Trophoblast cell (in vitro differentiated cells and primary cell): ENCODE data around the gene HSP90AB1.
"Not testable (repeated sequence)": the region's sequence is repeated elsewhere in the genome, so short reads cannot be mapped to it uniquely, and the experiment has no call there.

Experiments used
- DNase-seq, 2 donors: peaks; one replicate each; pipeline ENCODE4 v3.0.0-alpha.2; 2016
- H2AFZ ChIP-seq: 2 replicates; pipeline ENCODE4 v1.6.1; 2013; ENCODE audit warnings: low read length, moderate library complexity, mild to moderate bottlenecking; ENCODE audit not compliant: insufficient read depth, poor library complexity
- H2AK5ac ChIP-seq: 2 replicates; pipeline ENCODE4 v1.6.1; 2013; ENCODE audit warnings: mild to moderate bottlenecking, low read length
- H2BK120ac ChIP-seq: 2 replicates; pipeline ENCODE4 v1.6.1; 2013; ENCODE audit warnings: low read length, mild to moderate bottlenecking, moderate library complexity; ENCODE audit not compliant: insufficient read depth, poor library complexity
- H2BK12ac ChIP-seq: 2 replicates; pipeline ENCODE4 v1.6.1; 2013; ENCODE audit warnings: mild to moderate bottlenecking, low read length, moderate library complexity
- H2BK5ac ChIP-seq: 2 replicates; pipeline ENCODE4 v1.6.1; 2013; ENCODE audit warnings: low read length, low read depth, moderate library complexity, mild to moderate bottlenecking; ENCODE audit not compliant: poor library complexity
- H3K14ac ChIP-seq: 2 replicates; pipeline ENCODE4 v1.6.1; 2013; ENCODE audit warnings: mild to moderate bottlenecking, low read length
- H3K18ac ChIP-seq: 2 replicates; pipeline ENCODE4 v1.6.1; 2013; ENCODE audit warnings: mild to moderate bottlenecking, low read length
- H3K23ac ChIP-seq: 2 replicates; pipeline ENCODE4 v1.6.1; 2013; ENCODE audit warnings: low read length
- H3K27ac ChIP-seq: 2 replicates; pipeline ENCODE4 v1.5.1; 2013; ENCODE audit warnings: low read depth, mild to moderate bottlenecking, inconsistent platforms, low read length, moderate library complexity
- H3K27me3 ChIP-seq: 2 replicates; pipeline ENCODE4 v1.6.1; 2013; ENCODE audit warnings: inconsistent platforms, mild to moderate bottlenecking, low read length, moderate library complexity; ENCODE audit not compliant: insufficient read depth
- H3K36me3 ChIP-seq, 2 experiments: 1 replicate in 1 of 2; 2 replicates in 1 of 2; pipeline ENCODE4 v1.6.1; 2013; ENCODE audit warnings: low read length in 2 of 2, mild to moderate bottlenecking in 2 of 2, moderate library complexity in 1 of 2; ENCODE audit not compliant: insufficient read depth in 2 of 2, control insufficient read depth in 1 of 2
- H3K4ac ChIP-seq: 2 replicates; pipeline ENCODE4 v1.6.1; 2013; ENCODE audit warnings: low read depth, mild to moderate bottlenecking, low read length, moderate library complexity
- H3K4me1 ChIP-seq, 2 experiments: 1 replicate in 1 of 2; 2 replicates in 1 of 2; pipeline ENCODE4 v1.6.1; 2013; ENCODE audit warnings: low read length in 2 of 2, mild to moderate bottlenecking in 2 of 2, moderate library complexity in 1 of 2; ENCODE audit not compliant: insufficient read depth in 2 of 2, control insufficient read depth in 1 of 2
- H3K4me2 ChIP-seq: 2 replicates; pipeline ENCODE4 v1.6.1; 2013; ENCODE audit warnings: inconsistent platforms, mild to moderate bottlenecking, low read length, moderate library complexity
- H3K4me3 ChIP-seq: 2 replicates; pipeline ENCODE4 v1.5.1; 2013; ENCODE audit warnings: mild to moderate bottlenecking, low read depth, low read length, inconsistent platforms
- H3K79me1 ChIP-seq: one replicate; pipeline ENCODE4 v1.6.1; 2013; ENCODE audit warnings: low read length
- H3K79me2 ChIP-seq: 2 replicates; pipeline ENCODE4 v1.6.1; 2013; ENCODE audit warnings: low read length, mild to moderate bottlenecking; ENCODE audit not compliant: control insufficient read depth, insufficient read depth, poor library complexity
- H3K9ac ChIP-seq: 2 replicates; pipeline ENCODE4 v1.6.1; 2013; ENCODE audit warnings: mild to moderate bottlenecking, low read length
- H3K9me3 ChIP-seq: 2 replicates; pipeline ENCODE4 v1.6.1; 2013; ENCODE audit warnings: low read depth, mild to moderate bottlenecking, control low read depth, inconsistent platforms, low read length; ENCODE audit not compliant: insufficient read depth
- H4K12ac ChIP-seq: 2 replicates; pipeline ENCODE4 v1.6.1; 2013; ENCODE audit warnings: low read depth, mild to moderate bottlenecking, low read length, moderate library complexity
- H4K8ac ChIP-seq: 2 replicates; pipeline ENCODE4 v1.6.1; 2013; ENCODE audit warnings: low read depth, mild to moderate bottlenecking, low read length, moderate library complexity
- H4K91ac ChIP-seq: one replicate; pipeline ENCODE4 v1.6.1; 2013; ENCODE audit warnings: low read depth, mild to moderate bottlenecking, low read length, moderate library complexity
- WGBS: extraction: QIAGEN DNeasy Blood & Tissue Kit; methylation state at CpG from one replicate; pipeline ENCODE4 v1.1.7; 2013; ENCODE audit warnings: missing lambda C conversion rate; ENCODE audit not compliant: insufficient read length, insufficient coverage; ENCODE audit errors: extremely low coverage; 5-methylcytosine and 5-hydroxymethylcytosine counted together

The HSP90AB1 gene

DNA sequence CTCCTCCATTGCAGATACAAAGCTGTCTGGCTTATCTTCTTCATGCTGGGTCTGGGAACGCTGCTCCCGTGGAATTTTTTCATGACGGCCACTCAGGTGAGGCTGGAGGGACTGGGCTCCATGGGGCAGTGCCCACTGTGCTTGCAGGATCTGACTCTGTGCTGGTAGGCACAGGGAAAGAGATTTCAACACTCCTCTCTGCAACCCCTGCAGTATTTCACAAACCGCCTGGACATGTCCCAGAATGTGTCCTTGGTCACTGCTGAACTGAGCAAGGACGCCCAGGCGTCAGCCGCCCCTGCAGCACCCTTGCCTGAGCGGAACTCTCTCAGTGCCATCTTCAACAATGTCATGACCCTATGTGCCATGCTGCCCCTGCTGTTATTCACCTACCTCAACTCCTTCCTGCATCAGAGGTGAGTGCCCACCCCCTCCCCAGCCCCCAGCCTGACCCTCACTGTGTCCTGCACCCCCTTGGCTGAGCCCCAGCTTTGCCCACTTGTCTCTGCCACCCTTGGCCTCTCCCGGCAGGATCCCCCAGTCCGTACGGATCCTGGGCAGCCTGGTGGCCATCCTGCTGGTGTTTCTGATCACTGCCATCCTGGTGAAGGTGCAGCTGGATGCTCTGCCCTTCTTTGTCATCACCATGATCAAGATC is 17.4 kb upstream of the HSP90AB1 start:
- Histone ChIP-seq H3K79me1 (peaks cover 26% of the 10 kb centered on the region), H3K4ac (no peak overlapping the region), H3K18ac (no peak overlapping the region), H3K4me2 (no peak overlapping the region), H3K9me3 (peaks cover 3% of the 10 kb centered on the region), H3K36me3 (peaks cover 40 to 46% of the 10 kb centered on the region in 2 experiments), H4K8ac (no peak overlapping the region), H3K4me1 (peaks cover 51 to 65% of the 10 kb centered on the region in 2 experiments), H2BK5ac (no peak overlapping the region), H2BK12ac (no peak overlapping the region), H3K27ac (no peak overlapping the region), H3K27me3 (no peaks in the 10 kb centered on the region), H3K14ac (no peak overlapping the region), H3K23ac (no peak overlapping the region), H2AK5ac (no peak overlapping the region), H2BK120ac (no peak overlapping the region), H4K91ac (no peak overlapping the region), H2AFZ (no peak overlapping the region), H4K12ac (no peak overlapping the region), H3K9ac (no peak overlapping the region), H3K79me2 (peaks cover 4% of the 10 kb centered on the region), H3K4me3 (no peak overlapping the region)
- DNase-seq = peak in 1 of 2 donors; percentile 11
- no CpG with 5 or more reads among the region's 11 CpGs for WGBS

DNA sequence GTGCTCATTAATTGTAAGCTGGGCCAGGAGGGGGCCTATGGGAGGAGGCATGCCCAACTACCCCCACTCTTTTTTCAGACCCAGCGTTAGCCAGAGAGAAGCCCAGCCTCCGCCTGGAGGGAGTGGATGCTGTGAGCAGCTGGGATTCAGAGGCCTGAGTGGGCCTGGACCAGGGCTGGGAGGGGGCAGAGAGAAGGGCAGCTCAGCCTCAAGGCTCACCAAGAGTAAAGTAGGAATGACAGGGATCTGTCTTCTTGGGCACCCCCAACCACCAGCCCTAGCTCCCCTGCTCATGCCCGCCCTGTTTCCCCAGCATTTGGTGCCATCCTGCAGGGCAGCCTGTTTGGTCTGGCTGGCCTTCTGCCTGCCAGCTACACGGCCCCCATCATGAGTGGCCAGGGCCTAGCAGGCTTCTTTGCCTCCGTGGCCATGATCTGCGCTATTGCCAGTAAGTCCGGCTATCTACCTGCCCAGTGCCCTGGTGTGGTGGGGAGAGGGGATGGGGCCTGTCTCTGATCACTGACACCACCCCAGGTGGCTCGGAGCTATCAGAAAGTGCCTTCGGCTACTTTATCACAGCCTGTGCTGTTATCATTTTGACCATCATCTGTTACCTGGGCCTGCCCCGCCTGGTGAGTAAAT is 16.7 kb upstream of the HSP90AB1 start:
- Histone ChIP-seq H2BK120ac (no peak overlapping the region), H2AFZ (no peak overlapping the region), H3K36me3 (peaks cover 40 to 48% of the 10 kb centered on the region in 2 experiments), H3K18ac (peak overlapping the region; percentile 47), H3K23ac (no peak overlapping the region), H3K4me3 (no peak overlapping the region), H2BK12ac (peak overlapping the region; percentile 62), H3K14ac (peak overlapping the region; percentile 27), H4K8ac (no peak overlapping the region), H3K79me1 (peaks cover 24% of the 10 kb centered on the region), H2BK5ac (no peak overlapping the region), H3K27me3 (no peaks in the 10 kb centered on the region), H3K4me2 (no peak overlapping the region), H3K4me1 (peaks cover 50 to 62% of the 10 kb centered on the region in 2 experiments), H3K9me3 (peaks cover 3% of the 10 kb centered on the region), H3K9ac (no peak overlapping the region), H2AK5ac (peak overlapping the region; percentile 7), H3K27ac (no peak overlapping the region), H3K4ac (no peak overlapping the region), H4K12ac (no peak overlapping the region), H3K79me2 (peaks cover 4% of the 10 kb centered on the region), H4K91ac (peak overlapping the region; percentile 11)
- DNase-seq = no peak
- no CpG with 5 or more reads among the region's 10 CpGs for WGBS

DNA sequence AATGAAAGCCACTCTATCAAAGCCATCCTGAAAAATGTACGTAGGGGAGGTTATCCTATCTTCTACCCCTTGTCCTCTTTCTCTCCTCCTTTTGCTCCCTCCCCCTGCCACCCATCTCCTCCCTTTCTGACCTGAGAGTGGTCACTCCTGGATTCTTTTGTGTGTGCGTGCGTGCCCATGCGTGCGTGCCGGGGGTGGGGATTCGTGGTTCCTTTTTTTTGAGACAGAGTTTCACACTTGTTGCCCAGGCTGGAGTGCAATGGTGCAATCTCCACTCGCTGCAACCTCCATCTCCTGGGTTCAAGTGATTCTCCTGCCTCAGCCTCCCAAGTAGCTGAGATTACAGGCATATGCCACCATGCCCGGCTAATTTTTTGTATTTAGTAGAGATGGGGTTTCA is 15.5 kb upstream of the HSP90AB1 start:
- not testable (repeated sequence) for H3K4me2 ChIP-seq, H2AK5ac ChIP-seq, H3K4me3 ChIP-seq, H3K23ac ChIP-seq, DNase-seq, H3K9ac ChIP-seq, H3K4ac ChIP-seq, H4K12ac ChIP-seq, H3K9me3 ChIP-seq, H3K14ac ChIP-seq, H2AFZ ChIP-seq, H4K91ac ChIP-seq, H3K79me2 ChIP-seq, H4K8ac ChIP-seq, H2BK5ac ChIP-seq, H2BK12ac ChIP-seq, H2BK120ac ChIP-seq, H3K27ac ChIP-seq, H3K18ac ChIP-seq, H3K27me3 ChIP-seq
- peaks cover 39 to 56% of the 10 kb centered on the region in 2 experiments for H3K4me1 ChIP-seq
- H3K79me1 ChIP-seq = peaks cover 21% of the 10 kb centered on the region
- peaks cover 43 to 55% of the 10 kb centered on the region in 2 experiments for H3K36me3 ChIP-seq
- WGBS = no CpG with 5 or more reads among the region's 9 CpGs

DNA sequence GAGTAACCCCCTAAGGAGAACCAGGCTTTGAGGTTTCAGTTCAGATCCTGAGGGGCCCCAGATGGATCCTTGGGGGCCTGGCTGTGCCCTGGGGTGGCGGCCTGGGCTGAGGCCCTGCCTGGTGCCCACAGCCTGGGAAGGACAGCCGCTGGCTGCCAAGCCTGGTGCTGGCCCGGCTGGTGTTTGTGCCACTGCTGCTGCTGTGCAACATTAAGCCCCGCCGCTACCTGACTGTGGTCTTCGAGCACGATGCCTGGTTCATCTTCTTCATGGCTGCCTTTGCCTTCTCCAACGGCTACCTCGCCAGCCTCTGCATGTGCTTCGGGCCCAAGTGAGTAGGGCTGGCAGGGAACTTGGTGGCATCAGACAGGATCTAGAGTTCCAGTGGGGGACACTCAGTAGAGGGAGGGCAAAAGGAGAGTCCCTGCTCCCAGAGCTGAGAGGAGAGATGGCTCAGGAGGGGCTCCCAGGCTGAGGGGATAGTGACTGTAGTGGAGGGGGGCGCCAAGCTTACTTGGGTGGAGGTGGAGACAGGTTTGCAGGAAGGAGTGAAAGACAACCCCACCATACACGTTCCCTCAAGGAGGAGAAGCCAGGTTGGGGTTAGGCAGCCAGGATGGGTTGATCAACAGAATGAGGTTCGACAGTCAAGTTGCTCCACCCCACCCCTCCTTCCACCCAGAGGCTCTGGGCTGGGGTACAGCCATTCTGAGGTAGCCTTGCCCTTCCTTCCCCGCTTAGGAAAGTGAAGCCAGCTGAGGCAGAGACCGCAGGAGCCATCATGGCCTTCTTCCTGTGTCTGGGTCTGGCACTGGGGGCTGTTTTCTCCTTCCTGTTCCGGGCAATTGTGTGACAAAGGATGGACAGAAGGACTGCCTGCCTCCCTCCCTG is 14.0 kb upstream of the HSP90AB1 start:
- Histone ChIP-seq H3K79me1 (peaks cover 26% of the 10 kb centered on the region), H2BK12ac (peak overlapping the region; percentile 23), H2AK5ac (peak overlapping the region; percentile 1), H3K36me3 (peaks cover 43 to 55% of the 10 kb centered on the region in 2 experiments), H4K91ac (peak overlapping the region; percentile 62), H3K79me2 (peaks cover 2% of the 10 kb centered on the region), H3K14ac (no peak overlapping the region), H3K4me1 (peaks cover 32 to 47% of the 10 kb centered on the region in 2 experiments), H3K18ac (peak overlapping the region; percentile 16), H3K9me3 (peaks cover 3% of the 10 kb centered on the region), H3K4me2 (no peak overlapping the region), H4K12ac (no peak overlapping the region), H2AFZ (no peak overlapping the region), H3K9ac (no peak overlapping the region), H4K8ac (no peak overlapping the region), H2BK120ac (no peak overlapping the region), H3K27me3 (no peaks in the 10 kb centered on the region), H3K27ac (peak overlapping the region; percentile 69), H3K4me3 (no peak overlapping the region), H3K4ac (peak overlapping the region; percentile 21), H2BK5ac (peak overlapping the region; percentile 1), H3K23ac (no peak overlapping the region)
- no CpG with 5 or more reads among the region's 16 CpGs for WGBS
- DNase-seq = no peak
